Hematopoietic multipotent progenitor cell treated with erythropoietin and hydrocortisone succinate and interleukin-3 and kit ligand, for 6 days (in vitro differentiated cells): ENCODE measurements around the gene HSD11B1L.
"Not testable (repeated sequence)": the region's sequence is repeated elsewhere in the genome, so short reads cannot be mapped to it uniquely, and the experiment has no call there.

Experiments
- DNase-seq: peaks from one replicate; pipeline ENCODE4 v3.0.0-alpha.2; 2015

Gene HSD11B1L

DNA sequence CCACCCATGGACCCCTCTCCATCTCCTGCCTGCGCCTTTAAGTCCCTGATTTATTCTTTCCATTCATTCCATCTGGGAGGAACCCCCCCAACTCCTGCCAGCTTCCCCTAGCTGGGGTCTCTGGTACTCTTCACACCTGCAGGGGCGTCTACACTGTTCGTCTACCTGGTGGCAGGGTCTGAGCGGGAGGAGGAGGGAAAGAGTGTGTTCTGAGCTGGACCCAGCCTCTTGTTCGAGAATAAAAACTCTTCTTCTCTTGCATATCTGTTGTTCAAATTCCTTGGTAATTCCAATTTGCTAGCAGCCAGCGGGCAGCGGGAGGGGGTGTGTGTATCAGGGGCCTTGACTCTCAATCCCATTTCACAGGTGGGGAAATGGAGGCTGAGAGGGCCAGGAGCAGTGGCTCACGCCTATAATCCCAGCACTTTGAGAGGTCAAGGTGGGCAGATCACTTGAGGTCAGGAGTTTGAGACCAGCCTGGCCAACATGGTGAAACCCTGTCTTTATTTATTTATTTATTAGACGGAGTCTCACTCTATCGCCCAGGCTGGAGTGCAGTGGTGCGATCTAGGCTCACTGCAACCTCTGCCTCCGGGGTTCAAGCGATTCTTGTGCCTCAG lies 7.5 kb downstream of the HSD11B1L start:
- DNase-seq = not testable (repeated sequence)

DNA sequence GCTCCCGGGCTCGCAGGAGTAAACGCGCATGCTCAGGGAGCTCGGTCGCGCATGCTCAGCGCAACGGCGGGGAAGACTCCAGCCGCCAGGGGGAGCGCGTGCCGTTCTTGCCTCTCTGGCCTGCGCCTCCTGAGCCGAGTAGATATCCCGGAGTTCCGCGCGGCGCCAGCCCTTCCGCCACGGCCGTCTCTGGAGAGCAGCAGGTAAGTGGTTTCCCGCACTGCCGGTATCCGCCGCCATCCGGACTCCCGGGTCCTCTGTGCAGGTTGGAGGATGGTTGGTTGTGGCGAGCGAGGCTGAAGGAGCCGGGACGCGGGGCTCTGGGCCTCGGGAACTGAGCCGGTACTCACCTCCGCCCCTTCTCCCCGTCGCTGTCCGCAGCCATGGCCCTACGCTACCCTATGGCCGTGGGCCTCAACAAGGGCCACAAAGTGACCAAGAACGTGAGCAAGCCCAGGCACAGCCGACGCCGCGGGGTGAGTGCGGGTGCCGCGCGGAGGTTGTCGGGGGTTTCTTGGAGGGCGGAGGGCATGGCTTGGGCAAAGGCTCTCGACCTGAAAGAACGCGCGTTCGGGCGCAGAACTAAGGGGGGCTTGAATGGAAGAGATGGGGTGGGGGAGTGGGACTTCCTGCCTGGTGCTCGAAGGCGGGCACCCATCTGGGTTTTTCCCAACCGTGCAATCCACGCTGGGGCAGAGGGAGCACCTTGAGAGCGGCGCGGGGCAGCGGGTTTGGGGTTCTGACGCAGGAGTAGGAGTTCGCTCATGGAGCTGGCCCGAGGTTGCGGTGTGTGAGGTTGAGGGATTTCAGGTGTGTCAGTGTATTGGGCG lies 9.5 kb downstream of the HSD11B1L start, which contains the start of gene RPL36:
Gene RPL36, plus strand, starts transcription at position 171 of the 830 bp plus-strand sequence. Its CDS starts 213 bp downstream, at position 384.
- DNase-seq = peak; percentile 98

DNA sequence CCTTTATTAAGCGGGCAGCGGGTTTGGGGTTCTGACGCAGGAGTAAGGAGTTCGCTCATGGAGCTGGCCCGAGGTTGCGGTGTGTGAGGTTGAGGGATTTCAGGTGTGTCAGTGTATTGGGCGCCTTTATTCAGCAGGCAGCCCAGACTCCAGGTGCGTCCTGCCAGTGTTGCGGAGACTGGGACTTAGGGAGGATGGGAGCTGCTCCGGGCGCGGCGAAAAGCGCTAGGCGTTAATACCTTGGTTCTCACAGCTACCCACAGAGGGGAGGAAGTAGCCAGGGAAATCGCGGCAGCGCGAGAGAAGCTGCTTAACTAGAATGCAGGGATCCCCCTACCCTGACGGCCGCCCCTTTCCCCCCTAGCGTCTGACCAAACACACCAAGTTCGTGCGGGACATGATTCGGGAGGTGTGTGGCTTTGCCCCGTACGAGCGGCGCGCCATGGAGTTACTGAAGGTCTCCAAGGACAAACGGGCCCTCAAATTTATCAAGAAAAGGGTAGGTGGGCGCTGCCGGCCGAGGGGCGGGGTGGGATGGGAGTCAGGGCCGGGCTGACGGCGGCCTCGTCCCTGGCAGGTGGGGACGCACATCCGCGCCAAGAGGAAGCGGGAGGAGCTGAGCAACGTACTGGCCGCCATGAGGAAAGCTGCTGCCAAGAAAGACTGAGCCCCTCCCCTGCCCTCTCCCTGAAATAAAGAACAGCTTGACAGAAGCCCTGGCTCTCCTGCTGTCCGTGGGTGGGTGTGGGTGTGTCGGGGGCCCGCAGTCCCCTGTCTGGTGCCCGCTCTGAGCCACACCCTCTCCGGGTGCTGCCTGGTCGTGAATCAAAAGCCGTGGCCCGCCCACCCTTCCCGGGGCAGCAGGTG lies 10.4 kb downstream of the HSD11B1L start:
- DNase-seq = peak; percentile 78

DNA sequence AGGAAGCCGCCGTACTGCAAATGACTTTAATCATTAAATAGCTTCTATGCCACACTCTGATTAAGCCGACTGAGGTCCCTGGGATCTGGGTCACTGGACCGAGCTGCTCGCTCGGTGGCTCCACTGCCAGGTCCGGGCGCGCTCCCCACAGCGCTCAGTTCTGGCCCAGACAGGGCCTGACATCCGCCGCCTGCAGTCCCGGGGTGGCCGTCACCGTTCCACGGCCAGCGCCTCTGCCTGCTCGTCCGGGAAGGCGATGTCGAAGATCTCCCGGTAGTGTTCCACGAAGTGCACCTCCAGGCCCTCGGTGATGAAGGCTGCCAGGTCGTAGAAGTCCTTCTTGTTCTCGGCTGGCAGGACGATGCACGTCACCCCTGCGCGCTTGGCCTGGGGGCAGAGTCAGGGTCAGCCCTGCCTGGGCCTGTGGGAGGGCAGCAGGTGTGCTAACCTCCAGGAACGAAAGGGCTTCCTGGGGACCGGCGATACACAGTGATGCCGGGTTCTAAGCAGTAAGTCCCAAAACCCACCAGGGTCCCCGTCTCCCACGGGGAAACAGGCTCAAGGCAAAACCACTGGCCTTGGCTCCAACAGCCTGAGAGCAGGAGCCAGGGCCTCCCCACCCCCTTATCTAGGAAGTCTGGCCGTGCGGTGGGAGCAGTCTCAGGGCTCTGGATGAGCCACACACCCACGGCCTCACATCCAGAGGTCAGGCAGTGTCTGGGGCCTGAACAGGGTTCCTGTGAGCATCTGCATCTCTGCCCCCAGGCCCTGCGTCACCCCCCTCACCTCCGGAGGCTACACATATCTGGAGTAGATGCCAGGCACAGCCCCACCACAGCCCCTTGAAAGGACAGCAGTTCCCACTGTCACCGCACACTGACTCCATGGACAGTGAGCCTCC lies 11.2 kb downstream of the HSD11B1L start:
- peak; percentile 42 for DNase-seq

DNA sequence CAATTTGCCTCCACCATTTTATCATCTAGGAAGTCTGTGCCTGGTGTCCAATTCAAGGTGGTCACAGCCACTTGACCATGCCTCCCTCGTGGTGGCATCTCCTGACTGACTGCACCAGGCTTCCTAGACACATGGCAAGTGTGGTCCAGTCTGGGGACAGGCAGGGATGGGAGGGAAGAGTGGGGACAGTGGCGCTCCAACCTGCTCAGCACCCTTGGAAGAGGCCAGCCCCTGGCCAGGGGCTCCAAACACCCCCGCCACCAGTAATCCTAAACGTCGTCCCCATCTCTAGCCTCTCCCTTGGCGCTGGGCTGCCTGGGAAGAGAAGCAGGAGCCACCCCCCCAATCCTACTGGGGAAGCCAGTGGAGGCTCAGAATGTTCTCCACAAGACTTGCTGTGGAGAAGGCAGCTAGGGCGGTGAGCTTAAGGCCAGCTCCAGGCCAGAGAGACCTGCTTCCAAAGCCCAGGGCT lies 11.9 kb downstream of the HSD11B1L start:
- DNase-seq = peak; percentile 34

DNA sequence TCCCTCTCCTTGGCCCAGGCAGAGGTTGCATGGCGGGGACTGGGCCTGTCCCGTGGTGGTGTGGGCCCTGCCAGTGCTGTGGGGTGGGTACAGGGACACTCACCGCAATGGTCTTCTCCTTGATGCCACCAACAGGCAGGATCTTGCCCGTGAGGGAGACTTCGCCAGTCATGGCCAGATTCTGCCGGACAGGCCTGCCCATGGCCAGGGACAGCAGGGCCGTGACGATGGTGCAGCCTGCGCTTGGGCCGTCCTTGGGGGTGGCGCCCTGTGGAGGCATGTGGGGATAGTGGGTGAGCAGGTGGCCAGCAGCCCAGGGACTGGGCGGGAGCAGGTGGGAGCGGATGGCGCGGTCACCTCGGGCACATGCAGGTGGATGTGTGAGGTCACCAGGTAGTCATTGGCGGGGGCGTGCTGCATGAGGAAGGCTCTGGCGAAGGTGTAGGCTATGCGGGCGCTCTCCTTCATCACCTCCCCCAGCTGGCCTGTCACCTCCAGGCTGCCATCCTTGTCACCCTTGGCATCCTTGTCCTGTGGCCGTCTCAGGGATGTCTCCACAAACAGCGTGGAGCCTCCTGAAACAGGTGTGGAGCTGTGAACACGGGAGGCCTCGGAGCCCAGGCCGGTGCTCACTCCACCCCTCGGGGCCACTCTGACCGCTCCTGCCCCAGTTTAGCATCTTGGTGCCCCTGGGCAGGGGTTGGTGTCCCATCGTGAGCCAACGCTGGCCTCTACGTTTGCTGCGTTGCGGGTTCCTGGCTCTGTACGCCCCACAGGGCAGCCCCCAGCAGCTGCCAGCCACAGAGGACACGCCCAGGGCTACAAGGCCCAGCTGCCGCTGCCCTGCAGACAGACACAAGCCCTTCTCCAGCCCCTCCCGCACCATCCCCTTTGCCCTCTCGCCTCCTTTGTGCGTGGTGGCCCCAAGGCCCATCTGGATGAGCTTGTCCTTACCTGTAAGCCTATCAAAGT lies 12.7 kb downstream of the HSD11B1L start:
- peak; percentile 41 for DNase-seq

DNA sequence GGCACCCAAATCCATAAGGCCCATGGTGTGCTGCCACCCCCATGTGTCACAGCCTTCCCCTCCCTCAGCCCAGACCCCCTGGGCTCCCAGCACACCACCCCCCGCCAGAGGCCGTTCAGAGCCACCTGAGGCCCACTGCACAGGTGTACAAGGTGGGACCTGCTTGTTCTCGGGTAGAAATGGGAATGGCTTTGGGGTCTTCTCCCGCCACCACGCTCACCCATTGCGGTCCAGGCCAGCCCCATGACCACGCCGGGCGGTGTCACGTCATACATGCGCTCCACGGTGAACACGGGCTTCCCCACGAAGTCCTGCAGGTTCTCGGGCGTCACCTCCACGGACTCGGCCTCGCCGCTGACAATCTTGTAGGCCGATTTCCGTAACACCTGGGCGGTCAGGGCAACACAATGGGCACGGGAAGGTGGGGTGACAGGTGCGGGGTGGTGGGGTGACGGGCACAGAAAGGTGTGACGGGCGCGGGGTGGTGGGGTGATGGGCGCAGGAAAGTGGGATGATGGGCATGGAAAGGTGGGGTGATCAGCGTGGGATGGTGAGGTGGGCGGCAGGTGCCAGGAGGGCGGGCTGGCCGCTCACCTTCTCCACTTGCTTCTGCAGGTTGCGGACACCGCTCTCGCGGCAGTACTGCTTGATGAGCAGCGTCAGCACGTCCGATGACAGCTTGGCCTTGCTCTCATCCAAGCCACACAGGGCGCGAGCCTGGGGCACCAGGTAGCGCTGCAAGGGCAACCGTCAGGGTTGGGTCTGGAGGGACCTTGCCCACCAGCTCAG lies 13.5 kb downstream of the HSD11B1L start:
- peak; percentile 4 for DNase-seq

DNA sequence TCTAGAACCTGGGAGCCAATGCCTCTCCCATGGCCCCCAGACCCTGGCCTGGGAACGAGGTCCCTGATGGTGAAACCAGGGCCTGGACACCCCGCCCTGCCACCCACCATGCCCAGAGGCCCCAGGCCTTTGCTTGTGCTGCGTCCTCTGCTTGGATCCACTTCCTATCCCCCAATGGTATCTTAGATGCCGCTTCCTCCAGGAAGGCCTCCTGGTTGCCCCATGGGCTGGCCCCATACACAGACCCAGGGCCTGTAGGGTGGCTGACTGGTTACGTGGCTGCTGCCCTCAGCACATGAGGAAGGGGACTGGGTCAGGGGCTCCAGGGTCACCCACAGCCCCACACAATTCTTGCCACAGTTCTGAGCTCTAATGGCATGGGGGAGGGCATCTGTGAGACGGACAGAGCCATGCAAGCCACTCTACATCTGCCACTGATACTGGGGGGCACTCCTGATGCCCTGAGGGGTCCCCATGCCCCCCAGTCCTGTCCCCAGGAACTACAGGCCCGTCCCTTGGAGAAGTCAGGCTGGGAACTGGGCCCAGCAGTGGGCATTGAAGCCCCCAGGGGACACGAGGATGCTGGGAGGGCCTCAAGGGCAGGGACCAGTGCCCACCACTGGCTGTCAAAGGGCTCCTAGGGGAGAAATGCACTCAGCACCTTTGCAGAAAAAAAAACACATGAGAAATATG lies 14.3 kb downstream of the HSD11B1L start:
- DNase-seq = peak; percentile 17

DNA sequence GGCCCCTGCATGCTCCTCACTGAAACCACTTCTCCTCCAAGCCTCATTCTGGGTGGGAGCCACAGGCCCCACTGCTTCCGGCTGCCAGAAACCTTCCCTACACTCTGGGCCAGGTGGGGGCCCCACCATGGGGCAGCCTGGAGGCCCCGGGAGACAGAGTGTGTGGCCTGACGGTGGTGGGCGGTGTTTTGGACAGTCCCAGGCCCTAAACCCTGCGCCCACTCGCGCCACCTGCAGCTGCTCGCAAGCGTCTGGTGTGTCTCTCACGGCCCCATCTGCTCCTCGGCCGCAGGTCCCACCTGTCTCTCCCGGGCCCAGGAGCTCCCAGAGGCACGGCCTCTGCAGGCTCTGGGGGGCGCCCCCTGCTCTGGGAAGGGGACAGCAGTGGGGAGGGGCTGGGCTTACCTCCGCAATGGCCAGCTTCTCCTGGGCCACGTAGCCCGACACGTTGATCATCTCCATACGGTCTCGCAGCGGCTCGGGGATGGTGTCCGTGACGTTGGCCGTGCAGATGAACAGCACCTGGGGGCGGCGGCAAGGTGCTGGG lies 14.9 kb downstream of the HSD11B1L start:
- peak; percentile 13 for DNase-seq

DNA sequence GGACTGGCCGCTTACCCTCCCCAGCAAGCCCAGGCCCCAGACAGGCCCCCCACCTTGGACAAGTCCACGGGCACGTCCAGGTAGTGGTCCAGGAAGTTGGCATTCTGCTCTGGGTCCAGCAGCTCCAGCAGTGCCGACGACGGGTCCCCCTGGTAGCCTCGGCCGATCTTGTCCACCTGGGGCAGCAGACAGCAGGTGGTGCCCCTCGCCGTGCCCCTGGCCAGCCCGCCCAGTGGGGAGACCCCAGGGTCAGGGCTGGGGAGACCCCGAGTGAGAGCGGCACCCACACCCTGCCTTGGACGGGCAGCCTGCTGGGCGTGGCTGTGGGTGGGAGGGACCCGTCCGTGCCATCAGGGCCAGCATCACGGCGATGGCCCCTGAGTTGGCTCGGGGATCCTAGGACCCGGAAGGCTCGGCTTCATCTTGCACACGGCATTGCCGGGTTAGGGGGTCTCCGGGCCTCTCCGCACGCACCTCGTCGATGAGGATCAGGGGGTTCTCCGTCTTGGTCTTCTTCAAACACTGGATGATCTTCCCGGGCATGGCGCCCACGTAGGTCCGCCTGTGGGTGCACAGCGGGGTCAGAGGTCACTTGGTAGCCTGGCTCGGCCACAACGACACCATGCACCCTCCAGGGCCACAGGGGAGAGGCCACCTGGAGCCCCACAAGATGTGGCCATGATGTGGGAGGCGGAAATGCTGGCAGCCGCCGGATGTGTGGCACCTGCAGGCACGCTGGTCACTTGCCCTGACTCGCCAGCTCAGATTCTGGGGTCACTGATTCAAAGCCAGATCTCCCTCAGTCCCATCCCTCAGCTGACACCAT lies 15.6 kb downstream of the HSD11B1L start:
- DNase-seq = peak; percentile 9

DNA sequence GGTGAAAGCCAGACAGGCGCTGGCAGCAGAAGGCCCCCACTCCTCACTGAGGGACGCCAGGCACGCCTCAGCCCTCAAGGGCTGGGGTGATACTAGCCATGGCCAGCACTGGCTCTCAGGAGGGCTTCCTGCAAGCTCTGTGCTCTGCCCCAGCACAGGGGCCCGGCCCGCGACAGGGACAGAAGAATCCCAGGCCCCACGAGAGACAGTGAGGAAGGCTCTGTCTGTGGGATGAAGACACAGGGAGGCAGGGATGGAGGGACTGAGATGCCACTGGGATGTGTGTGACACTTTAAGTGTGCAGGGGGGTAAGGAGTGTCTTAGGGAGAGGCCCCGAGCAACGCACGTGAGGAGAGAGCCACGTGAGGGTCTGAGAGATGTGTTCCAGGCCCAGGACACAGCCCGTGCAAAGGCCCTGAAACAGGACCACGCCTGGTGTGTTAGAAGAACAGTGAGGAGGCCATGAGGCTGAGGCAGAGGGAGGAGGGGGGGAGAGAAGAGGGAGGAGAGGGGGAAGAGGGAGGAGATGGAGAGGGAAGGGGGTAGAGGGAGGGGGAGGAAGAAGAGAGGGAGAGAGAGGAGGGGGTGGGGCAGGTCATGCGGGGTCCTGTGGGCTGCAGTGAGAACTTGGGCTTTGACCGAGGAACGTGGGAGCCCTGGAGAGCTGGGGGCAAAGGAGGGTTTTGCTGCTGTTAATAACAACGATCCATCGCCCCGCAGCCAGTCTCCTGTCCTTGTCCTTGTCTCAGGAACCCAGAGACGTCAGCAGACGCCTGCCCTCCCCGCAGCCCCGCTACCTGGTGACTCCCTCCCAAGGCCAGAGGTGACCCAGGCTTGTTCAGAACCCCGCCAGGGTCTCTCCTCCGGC lies 16.4 kb downstream of the HSD11B1L start:
- DNase-seq = peak; percentile 29

DNA sequence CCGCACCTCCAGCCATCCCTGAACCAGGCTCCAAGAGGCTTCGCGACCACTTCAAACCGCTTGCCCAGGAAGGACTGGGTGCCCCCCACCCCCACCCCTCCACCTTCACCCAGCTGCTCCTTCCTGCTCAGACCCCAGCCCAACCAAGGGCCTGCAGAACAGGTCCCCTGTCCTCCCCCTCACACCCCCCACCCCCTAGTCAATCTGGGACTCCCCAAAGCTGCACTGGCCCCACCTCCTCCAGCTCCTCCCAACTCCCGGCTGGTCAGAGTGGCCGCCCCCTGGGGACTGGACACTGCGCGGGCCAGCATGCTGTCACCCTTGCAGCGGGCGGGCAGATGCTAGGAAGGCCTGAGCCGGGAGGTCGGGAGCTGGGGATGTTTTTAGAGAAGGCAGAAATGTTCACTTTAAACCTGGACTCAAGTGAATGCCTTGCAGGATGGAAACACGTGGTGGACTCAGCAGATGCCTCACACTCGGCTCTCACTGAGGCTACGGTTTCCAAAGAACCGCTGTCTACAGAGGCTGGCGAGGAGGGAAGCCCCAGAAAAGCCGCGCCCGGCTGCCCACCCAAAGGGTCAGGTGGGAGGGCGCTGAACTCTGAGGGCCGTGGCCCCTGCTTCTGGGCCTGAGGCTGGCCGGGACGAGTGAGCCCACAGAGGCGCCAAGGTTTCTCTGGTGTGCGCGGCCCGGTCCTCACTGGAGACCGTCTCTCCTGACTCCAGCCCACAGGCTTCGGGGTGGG lies 17.2 kb downstream of the HSD11B1L start:
- peak; percentile 5 for DNase-seq

DNA sequence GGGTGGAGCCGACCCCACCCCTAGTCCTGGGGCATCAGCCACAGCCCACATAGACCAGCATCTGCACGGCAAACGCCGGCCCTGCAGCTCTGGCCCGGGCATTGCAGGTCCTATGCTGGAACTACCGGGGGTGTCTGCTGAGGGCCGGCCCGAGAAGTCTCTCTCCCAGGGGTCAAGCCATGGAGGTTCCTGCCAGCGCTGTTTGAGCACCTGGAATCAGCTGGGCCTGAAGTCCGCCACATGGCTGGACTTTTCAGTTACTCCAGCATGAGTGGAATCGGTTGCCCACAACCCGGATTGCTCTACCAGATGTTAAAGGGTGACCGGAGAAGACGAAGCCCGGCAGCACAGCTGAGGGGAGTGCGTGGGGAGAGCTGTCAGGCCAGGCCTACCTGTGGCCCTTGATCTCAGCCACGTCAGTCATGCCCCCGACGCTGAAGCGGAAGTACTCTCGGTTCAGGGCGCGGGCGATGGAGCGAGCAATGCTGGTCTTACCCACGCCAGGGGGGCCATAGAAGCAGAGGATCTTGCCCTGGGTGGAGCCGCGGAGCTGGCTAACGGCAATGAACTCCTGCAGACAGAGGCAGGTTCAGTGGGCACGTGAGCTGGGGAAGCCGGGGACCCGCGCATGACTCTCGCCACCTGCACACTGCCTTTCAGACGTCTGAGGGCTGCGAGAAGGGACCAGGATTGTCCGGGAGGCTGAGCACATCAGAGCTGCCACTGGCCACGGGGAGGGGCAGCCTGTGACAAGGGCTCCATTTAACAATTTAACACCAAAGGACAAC lies 18.0 kb downstream of the HSD11B1L start:
- no peak for DNase-seq

DNA sequence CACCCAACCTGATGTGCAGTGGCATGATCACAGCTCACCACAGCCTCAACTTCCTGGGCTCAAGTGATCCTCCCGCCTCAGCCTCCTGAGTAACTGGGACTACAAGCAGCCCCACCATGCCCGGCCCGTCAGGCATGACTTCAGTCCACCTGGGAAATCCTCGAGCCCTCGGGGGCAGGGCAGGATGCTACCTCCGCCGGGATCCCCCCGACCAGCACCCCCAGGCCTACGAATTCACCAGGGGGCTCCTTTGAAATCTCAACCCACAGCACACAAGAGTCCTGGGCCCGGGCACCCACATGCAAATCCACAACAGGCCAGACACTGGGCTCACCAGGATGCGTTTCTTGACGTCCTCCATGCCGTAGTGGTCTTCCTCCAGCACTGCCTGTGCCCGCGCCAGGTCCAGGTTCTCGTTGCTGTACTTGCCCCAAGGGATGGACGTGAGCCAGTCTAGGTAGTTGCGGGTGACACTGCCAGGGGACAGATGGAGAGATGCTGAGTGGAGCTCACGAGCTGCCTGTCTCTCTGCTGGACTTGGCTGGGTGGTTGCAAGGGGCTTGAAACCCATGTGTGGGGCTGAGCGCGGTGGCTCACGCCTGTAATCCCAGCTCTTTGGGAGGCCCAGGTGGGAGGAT lies 19.7 kb downstream of the HSD11B1L start:
- DNase-seq = no peak

DNA sequence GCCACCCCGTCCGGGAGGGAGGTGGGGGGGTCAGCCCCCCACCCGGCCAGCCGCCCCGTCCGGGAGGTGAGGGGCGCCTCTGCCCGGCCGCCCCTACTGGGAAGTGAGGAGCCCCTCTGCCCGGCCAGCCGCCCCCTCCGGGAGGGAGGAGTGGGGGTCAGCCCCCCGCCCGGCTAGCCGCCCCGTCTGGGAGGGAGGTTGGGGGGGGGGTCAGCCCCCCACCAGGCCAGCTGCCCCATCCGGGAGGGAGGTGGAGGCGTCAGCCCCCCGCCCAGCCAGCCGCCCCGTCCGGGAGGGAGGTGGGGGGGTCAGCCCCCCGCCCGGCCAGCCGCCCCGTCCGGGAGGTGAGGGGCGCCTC lies 21.2 kb downstream of the HSD11B1L start:
- DNase-seq = not testable (repeated sequence)
